PFSK-1 (cell line): ENCODE data around the gene SOCS7.

Experiments used
- SIN3A ChIP-seq: IDR thresholded peaks from 2 replicates; pipeline ENCODE4 v1.6.1; 2012; ENCODE audit warnings: mild to moderate bottlenecking, low read length, moderate library complexity, borderline replicate concordance; ENCODE audit not compliant: insufficient read depth
- TAF1 ChIP-seq: IDR thresholded peaks from 2 replicates; pipeline ENCODE4 v1.6.1; 2012; ENCODE audit warnings: low read length, control low read depth, borderline replicate concordance; ENCODE audit not compliant: insufficient read depth

GRCh38 chr17:38419508-38419981, 67.9 kb downstream of the SOCS7 start:
- TF ChIP-seq SIN3A (no peak), TAF1 (no peak)
